Lung (tissue), 12 donors: ENCODE results near the gene BAG5. TPM values are rescaled to one million over a fixed set of nuclear protein-coding genes. Genes with fewer than 3 reads are reported as not detected.

Source experiments
- ATAC-seq: fragments of 200-7000 bp; cut with Tn5 transposase; one replicate; pipeline ENCODE4 v1.9.1; 2020; ENCODE audit warnings: moderate number of reproducible peaks; ENCODE audit not compliant: insufficient read depth, low FRiP score
- DNase-seq, 3 donors: peaks; one replicate each; pipeline ENCODE4 v3.0.0-alpha.2; 2013 to 2017
- H3K27ac ChIP-seq, 2 donors: one replicate each; pipeline ENCODE4 v1.5.1; 2013; ENCODE audit warnings: mild to moderate bottlenecking in 2 of 2, moderate library complexity in 2 of 2, control low read depth in 1 of 2, inconsistent platforms in 1 of 2, low read depth in 1 of 2, low read length in 1 of 2
- H3K27me3 ChIP-seq, 3 donors: one replicate each; pipeline ENCODE4 v1.5.1; 2013; ENCODE audit warnings: low read length in 2 of 3; ENCODE audit not compliant: control insufficient read depth in 3 of 3, insufficient read depth in 3 of 3
- H3K36me3 ChIP-seq, 4 donors: one replicate each; pipeline ENCODE4 v1.5.1; 2013; ENCODE audit warnings: low read length in 4 of 4, mild to moderate bottlenecking in 1 of 4, moderate library complexity in 1 of 4; ENCODE audit not compliant: control insufficient read depth in 4 of 4, insufficient read depth in 4 of 4
- H3K4me1 ChIP-seq, 5 donors: one replicate each; pipeline ENCODE4 v1.5.1; 2013; ENCODE audit warnings: low read length in 5 of 5, mild to moderate bottlenecking in 2 of 5, moderate library complexity in 1 of 5; ENCODE audit not compliant: control insufficient read depth in 5 of 5, insufficient read depth in 5 of 5
- H3K4me3 ChIP-seq: one replicate; pipeline ENCODE4 v1.5.1; 2013; ENCODE audit warnings: mild to moderate bottlenecking, control low read depth, moderate library complexity
- H3K9ac ChIP-seq, 2 donors: one replicate each; pipeline ENCODE4 v1.5.1; 2013; ENCODE audit warnings: low read length in 2 of 2, control low read depth in 1 of 2; ENCODE audit not compliant: insufficient read depth in 1 of 2
- H3K9me3 ChIP-seq, 4 donors: one replicate each; pipeline ENCODE4 v1.5.1; 2013; ENCODE audit warnings: low read length in 3 of 4, mild to moderate bottlenecking in 1 of 4, moderate library complexity in 1 of 4; ENCODE audit not compliant: control insufficient read depth in 4 of 4, insufficient read depth in 3 of 4
- WGBS, 2 donors: extraction: QIAGEN DNeasy Blood & Tissue Kit; methylation state at CpG; one replicate each; pipeline ENCODE4 v1.1.7; 2013; 5-methylcytosine and 5-hydroxymethylcytosine counted together
- polyA plus RNA-seq, 2 donors: library from polyadenylated mRNA; stranded (reverse); fragments of 200-250 nt; gene quantifications; one replicate each; pipeline ENCODE4 v1.2.1, GENCODE V29; 2013
- total RNA-seq, 2 donors: library from RNA; depleted of rRNA in 1 of 2; stranded (reverse); fragments of >200 nt in 1 of 2; gene quantifications; one replicate each; pipeline ENCODE4 v1.2.1, GENCODE V29; 2014 to 2021
- TF ChIP-seq, protein P1 (sequence below): IDR thresholded peaks from 2 replicates; pipeline ENCODE4 v1.5.1; 2012; ENCODE audit warnings: mild to moderate bottlenecking; ENCODE audit errors: control extremely low read depth, extremely low read depth
- donor health status: control.
- donor health status: control.
- donor health status: Bipolar disorder and iron deficiency.
- donor health status: healthy.
- donor health status: DM: yes; HTN: yes; CAD: no.

The BAG5 gene
- total and polyA plus RNA-seq, 4 donors = 8.7 to 26.0 (median 18.5) TPM

DNA sequence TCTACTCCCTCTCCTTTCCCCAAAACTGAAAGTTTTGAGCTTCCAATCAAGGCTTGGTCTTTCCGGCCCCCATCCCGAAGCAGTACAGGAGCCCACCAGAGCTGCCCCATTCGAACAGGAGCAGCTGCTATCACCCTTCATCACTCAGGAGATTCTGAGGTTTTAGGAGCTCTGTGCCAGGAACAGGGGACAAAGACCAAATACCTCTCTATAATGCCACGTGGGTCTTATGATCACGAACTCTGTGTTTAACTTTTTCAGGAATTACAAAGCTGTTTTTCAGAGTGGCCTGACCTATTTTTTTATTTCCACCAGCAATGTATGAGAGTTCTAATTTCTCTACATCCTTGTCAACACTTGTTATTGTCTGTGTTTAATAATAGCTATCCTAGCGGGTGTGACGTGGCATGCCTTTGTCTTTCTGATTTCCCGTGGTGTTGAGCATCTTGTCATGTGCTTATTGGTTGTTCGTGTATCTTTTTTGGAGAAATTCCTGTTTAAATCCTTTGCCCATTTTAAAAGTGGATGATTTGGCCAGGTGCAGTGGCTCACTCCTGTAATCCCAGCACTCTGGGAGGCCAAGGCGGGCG is 22.0 kb upstream of the BAG5 start:
- 86 to 87% methylated on average over 11 of the region's 11 CpGs for WGBS, 2 donors
- ATAC-seq = no peak

DNA sequence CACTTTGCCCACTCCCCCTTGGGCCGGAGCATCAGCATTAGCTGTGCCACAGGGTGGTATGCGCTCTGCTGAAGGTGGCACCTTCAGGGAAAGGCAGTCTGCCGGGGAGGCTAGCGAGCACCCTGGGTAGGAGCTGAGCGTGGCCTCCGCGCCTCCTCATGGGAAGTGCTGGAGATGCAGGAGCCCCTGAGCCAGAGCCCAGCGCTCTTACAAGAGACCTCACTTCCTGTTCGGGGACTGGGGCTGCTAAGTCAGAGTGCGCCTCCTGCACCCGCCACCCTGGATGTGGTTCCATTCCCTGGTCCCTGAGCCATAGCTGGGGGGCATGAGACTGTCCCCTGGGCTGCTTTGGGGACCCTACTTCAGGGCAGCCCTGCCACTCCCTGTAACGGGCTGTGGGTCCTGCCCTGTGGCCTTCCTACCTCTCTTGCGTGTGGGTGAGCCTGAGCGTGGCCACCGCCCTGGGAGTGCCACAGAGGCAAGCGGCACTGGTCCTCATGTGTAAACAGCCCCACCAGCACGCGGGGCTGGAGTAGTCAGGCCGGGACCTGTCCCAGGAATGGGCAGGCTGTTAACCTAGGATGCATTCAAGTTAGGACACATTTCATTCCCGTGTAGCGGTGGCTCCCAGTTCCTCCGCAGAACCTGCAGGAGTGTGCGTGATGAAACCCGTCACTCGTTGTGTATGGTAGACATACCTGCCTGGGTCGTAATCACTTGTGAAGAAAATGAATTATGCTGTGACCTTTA is 19.7 kb upstream of the BAG5 start:
- WGBS, 2 donors = 89 to 96% methylated on average over 26 of the region's 26 CpGs
- TF ChIP-seq, protein P1, sequence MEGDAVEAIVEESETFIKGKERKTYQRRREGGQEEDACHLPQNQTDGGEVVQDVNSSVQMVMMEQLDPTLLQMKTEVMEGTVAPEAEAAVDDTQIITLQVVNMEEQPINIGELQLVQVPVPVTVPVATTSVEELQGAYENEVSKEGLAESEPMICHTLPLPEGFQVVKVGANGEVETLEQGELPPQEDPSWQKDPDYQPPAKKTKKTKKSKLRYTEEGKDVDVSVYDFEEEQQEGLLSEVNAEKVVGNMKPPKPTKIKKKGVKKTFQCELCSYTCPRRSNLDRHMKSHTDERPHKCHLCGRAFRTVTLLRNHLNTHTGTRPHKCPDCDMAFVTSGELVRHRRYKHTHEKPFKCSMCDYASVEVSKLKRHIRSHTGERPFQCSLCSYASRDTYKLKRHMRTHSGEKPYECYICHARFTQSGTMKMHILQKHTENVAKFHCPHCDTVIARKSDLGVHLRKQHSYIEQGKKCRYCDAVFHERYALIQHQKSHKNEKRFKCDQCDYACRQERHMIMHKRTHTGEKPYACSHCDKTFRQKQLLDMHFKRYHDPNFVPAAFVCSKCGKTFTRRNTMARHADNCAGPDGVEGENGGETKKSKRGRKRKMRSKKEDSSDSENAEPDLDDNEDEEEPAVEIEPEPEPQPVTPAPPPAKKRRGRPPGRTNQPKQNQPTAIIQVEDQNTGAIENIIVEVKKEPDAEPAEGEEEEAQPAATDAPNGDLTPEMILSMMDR = no peak

More for the DNA sequence above, 22.0 kb upstream of the BAG5 start:
- no peaks in the 10 kb centered on the region for H3K4me1 ChIP-seq
- no peak overlapping the region for H3K4me3 ChIP-seq
- no peak overlapping the region for H3K9ac ChIP-seq
- no peaks in the 10 kb centered on the region for H3K27me3 ChIP-seq
- TF ChIP-seq, protein P1 = no peak
- H3K36me3 ChIP-seq = peaks cover 0 to 13% (median 10%) of the 10 kb centered on the region in 4 donors
- no peak for DNase-seq
- no peak overlapping the region for H3K27ac ChIP-seq
- H3K9me3 ChIP-seq = no peaks in the 10 kb centered on the region

DNA sequence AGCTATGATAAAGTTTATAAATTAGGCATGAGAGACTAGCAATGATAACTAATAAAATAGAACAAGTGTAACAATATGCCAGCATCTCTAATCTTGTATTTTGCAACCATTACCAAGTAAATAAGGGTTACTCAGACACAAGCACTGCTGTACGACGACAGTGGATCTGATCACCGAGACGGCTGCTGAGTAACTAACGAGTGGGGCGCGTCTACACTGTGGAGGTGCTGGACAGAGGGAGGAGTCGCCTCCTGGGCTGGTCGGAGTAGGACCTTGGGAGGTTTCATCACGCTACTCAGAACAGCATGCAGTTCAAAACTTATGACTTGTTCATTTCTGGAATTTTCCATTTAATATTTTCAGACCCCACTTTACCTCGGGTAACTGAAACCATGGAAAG is 18.7 kb upstream of the BAG5 start:
- TF ChIP-seq, protein P1 = no peak
- H3K4me3 ChIP-seq = no peak overlapping the region
- WGBS, 2 donors = 95 to 98% methylated on average over 11 of the region's 11 CpGs
- no peaks in the 10 kb centered on the region for H3K9me3 ChIP-seq
- ATAC-seq (no peak), DNase-seq (no peak)
- H3K36me3 ChIP-seq = peaks cover 6 to 17% (median 10%) of the 10 kb centered on the region in 4 donors
- H3K4me1 ChIP-seq = peaks cover 0 to 11% (median 6%) of the 10 kb centered on the region in 5 donors
- no peaks in the 10 kb centered on the region for H3K27me3 ChIP-seq
- no peak overlapping the region for H3K27ac ChIP-seq
- no peak overlapping the region for H3K9ac ChIP-seq

More for the DNA sequence above, 19.7 kb upstream of the BAG5 start:
- Histone ChIP-seq H3K4me1 (peaks cover 0 to 4% (median 0%) of the 10 kb centered on the region in 5 donors), H3K27ac (no peak overlapping the region), H3K9me3 (no peaks in the 10 kb centered on the region), H3K36me3 (peaks cover 6 to 17% (median 10%) of the 10 kb centered on the region in 4 donors), H3K27me3 (no peaks in the 10 kb centered on the region), H3K9ac (no peak overlapping the region), H3K4me3 (no peak overlapping the region)
- ATAC-seq (no peak), DNase-seq (no peak)
